Umbilical cord (tissue), 1 donor: ENCODE data around the gene KRABD2.
"Not testable (repeated sequence)": the region's sequence is repeated elsewhere in the genome, so short reads cannot be mapped to it uniquely, and the experiment has no call there.

Source experiments
- DNase-seq: peaks from one replicate; pipeline ENCODE4 v3.0.0-alpha.2; 2015; ENCODE audit warnings: low spot score

The KRABD2 gene

GRCh38 chr17:8392674-8393469, 16.4 kb upstream of the KRABD2 start:
- DNase-seq, result no peak

- no peak for DNase-seq
Measured at GRCh38 chr17:8392274-8392673, 15.8 kb upstream of the KRABD2 start.

- DNase-seq, result no peak
Measured at GRCh38 chr17:8391711-8392110, 15.2 kb upstream of the KRABD2 start.

GRCh38 chr17:8387914-8388651, 11.6 kb upstream of the KRABD2 start:
- DNase-seq, result no peak

GRCh38 chr17:8386841-8387240, 10.3 kb upstream of the KRABD2 start:
- DNase-seq, result no peak

- peak; percentile 38 for DNase-seq
Measured at GRCh38 chr17:8384801-8385378, 8.4 kb upstream of the KRABD2 start.

- DNase-seq, result peak; percentile 99
Measured at GRCh38 chr17:8383143-8383822, 6.8 kb upstream of the KRABD2 start, which contains the start of gene RPL26. RPL26 (minus strand) TSS chr17:8383193; CDS start chr17:8382310, 883 bp downstream.

GRCh38 chr17:8382880-8383142, 6.3 kb upstream of the KRABD2 start:
- DNase-seq, result no peak

GRCh38 chr17:8382052-8382879, 5.8 kb upstream of the KRABD2 start:
- no peak for DNase-seq

GRCh38 chr17:8380049-8380448, 3.5 kb upstream of the KRABD2 start:
- DNase-seq, result no peak

- not testable (repeated sequence) for DNase-seq
Measured at GRCh38 chr17:8378117-8378516, 1.6 kb upstream of the KRABD2 start.

- no peak for DNase-seq
Measured at GRCh38 chr17:8377422-8377821, 918 bp upstream of the KRABD2 start.

GRCh38 chr17:8375738-8376259, 705 bp downstream of the KRABD2 start:
- peak; percentile 45 for DNase-seq

GRCh38 chr17:8373856-8374255, 2.6 kb downstream of the KRABD2 start:
- not testable (repeated sequence) for DNase-seq

GRCh38 chr17:8372422-8372821, 4.1 kb downstream of the KRABD2 start:
- DNase-seq, result no peak

- DNase-seq, result peak; percentile 56
Measured at GRCh38 chr17:8371786-8372185, 4.7 kb downstream of the KRABD2 start.

GRCh38 chr17:8369944-8370343, 6.6 kb downstream of the KRABD2 start:
- no peak for DNase-seq

- DNase-seq, result no peak
Measured at GRCh38 chr17:8368193-8368592, 8.3 kb downstream of the KRABD2 start.

GRCh38 chr17:8366231-8366630, 10.3 kb downstream of the KRABD2 start:
- DNase-seq, result peak; percentile 75

GRCh38 chr17:8365143-8365542, 11.4 kb downstream of the KRABD2 start:
- DNase-seq, result no peak
